Choroid plexus epithelial cell (primary cell): ENCODE measurements around the gene GAPDHS.

Experiments
- DNase-seq: peaks from one replicate; pipeline ENCODE4 v3.0.0-alpha.2; 2010; ENCODE audit warnings: low read depth
- H3K4me3 ChIP-seq: 2 replicates; pipeline ENCODE4 v1.5.1; 2011; ENCODE audit warnings: low read depth, mild to moderate bottlenecking, control low read depth, low read length, moderate library complexity
- TF ChIP-seq, protein P1 (sequence below): conservative IDR thresholded peaks from 2 replicates; pipeline ENCODE4 v1.5.1; 2011; ENCODE audit warnings: low read depth, mild to moderate bottlenecking, control low read depth, inconsistent platforms, low read length, moderate library complexity

The GAPDHS gene

DNA sequence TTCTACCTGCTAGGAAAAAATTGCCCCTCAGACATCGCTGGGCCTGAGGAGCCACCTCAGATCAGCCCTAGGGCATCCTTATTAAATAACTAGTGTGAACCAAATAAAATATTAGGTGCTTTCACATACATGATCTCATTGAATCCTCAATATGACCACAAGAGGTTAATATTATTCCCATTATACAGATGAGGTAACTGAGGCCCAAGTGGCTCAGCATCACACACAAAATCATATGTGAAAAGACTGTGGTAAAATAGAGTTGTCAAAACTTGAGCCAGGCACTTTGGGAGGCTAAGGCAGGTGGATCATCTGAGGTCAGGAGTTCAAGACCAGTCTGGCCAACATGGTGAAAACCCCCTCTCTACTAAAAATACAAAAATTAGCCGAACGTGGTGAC, 16.9 kb upstream of the GAPDHS start:
- TF ChIP-seq, protein P1, sequence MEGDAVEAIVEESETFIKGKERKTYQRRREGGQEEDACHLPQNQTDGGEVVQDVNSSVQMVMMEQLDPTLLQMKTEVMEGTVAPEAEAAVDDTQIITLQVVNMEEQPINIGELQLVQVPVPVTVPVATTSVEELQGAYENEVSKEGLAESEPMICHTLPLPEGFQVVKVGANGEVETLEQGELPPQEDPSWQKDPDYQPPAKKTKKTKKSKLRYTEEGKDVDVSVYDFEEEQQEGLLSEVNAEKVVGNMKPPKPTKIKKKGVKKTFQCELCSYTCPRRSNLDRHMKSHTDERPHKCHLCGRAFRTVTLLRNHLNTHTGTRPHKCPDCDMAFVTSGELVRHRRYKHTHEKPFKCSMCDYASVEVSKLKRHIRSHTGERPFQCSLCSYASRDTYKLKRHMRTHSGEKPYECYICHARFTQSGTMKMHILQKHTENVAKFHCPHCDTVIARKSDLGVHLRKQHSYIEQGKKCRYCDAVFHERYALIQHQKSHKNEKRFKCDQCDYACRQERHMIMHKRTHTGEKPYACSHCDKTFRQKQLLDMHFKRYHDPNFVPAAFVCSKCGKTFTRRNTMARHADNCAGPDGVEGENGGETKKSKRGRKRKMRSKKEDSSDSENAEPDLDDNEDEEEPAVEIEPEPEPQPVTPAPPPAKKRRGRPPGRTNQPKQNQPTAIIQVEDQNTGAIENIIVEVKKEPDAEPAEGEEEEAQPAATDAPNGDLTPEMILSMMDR = no peak
- H3K4me3 ChIP-seq = no peak overlapping the region
- DNase-seq = no peak

DNA sequence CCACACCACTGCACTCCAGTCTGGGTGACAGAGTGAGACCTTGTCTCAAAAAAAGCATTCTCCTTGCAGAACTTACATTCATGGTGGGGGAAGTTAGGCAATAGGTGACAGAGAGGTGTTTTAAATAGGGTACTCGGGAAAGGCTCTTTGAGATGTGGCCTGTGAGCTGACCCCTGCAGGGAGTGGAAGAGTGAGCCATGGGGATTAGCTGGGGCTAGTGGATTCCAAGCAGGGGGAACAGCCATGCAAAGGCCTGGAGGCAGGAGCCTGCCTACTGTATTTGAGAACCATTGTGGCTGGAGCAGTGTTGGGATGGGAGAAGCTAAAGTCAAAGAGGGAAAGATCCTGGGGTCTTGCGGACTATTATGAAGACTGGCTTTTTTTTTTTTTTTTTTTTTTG, 15.9 kb upstream of the GAPDHS start:
- H3K4me3 ChIP-seq = no peak overlapping the region
- TF ChIP-seq, protein P1 = no peak
- DNase-seq = no peak

DNA sequence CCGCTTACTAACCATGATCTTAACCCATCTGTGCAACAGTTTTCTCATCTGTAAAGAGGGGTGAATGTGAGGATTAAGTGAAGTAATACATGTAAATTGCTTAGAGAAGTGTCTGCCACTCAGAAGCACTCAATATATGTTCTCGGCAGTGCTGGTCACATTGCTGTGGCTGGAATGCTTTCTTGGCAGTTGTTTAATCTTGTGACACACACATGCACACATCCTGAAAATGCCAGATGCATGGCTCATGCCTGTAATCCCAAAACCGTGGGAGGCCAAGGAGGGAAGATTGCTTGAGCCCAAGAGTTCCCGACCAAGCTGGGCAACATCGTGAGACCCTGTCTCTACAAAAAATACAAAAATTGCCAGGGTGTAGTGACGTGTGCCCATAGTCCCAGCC, 14.9 kb upstream of the GAPDHS start:
- TF ChIP-seq, protein P1 = no peak
- peak; percentile 96 for DNase-seq
- no peak overlapping the region for H3K4me3 ChIP-seq

DNA sequence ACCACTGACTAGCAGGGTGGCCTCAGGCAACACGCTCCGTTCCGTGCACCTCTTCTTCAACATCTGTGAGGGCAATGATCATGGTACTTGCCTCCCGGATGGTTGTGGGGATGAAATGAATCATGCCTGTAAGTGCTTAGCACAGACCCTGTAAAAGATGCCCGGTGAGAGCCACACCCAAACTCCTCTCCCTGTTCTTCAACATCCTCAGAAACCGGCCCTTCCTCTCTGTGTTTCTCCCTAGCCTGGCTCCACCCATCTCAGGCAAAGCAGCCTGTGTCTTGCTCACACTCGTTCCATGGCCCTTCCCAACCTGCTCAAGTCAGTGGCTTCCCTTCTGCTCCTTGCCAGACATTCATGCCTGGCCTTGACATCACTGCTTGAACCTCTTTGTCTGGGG, 14.0 kb upstream of the GAPDHS start:
- no peak overlapping the region for H3K4me3 ChIP-seq
- TF ChIP-seq, protein P1 = no peak
- DNase-seq = peak; percentile 21

DNA sequence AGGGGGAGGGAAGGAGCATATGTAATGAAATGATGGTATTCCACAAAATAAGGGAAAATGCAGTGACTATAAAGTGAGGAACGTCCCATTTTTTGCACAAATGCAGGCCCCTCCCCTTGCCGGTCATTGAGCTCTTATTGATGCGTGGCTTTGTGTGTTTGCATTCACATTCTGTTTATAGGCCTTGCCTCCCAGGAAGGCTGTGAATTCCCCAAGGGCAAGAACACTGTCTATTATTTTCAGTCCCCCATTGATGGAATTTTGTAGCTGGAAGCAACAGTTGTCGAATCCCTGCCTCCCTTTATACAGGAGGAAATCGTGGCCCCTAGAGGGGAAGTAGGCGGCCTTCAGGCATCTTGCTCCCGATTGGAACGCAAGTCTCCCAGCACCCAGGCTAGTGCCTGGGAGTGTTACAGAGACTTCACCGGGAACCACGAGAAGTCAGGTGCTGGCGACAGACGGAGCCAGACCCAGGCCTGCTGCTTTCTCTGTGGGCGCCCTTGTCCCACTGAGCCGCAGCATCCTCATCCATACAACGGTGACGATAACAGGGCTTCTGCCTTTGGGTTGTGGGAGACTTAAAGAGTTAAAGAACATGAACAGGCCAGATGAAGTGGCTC, 12.0 kb upstream of the GAPDHS start:
- TF ChIP-seq, protein P1 = no peak

DNA sequence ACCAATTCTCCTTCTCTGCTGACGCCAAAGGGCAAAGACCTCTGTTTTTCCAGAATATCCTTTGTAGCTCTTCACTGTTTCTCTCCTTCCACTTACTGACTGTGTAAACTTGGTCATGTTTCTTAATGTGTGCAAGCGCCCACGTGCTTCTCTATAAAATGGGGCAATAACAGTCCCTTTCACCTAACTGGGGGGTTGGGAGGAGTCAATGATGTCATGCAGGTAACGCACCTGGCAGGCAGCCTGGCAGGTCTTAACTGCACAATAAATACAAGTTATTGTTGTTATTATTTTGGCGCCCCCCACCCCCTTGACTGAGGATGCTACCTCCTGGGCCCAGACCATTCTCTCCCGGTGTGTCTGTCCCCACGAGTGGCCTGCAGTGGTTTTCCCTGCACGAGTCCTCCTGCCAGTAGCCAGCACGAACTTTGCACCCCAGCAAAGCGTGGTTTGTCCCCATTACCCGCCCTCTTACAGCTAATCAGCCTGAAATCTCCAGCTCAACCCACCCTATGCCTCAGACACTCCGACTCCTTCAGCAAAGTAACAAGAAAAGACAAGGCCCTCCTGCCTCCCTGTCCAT, 10.4 kb upstream of the GAPDHS start:
- no peak overlapping the region for H3K4me3 ChIP-seq
- TF ChIP-seq, protein P1 = no peak
- DNase-seq = no peak

More for the DNA sequence above, 12.0 kb upstream of the GAPDHS start:
- DNase-seq = no peak
- H3K4me3 ChIP-seq = no peak overlapping the region
